B cell (primary cell): ENCODE results near the gene LPO. TPM values are rescaled to one million over a fixed set of nuclear protein-coding genes. Genes with fewer than 3 reads are reported as not detected.
A peak's percentile ranks its signal among the peaks of the same experiment; 100 is the strongest.

ENCODE experiments used
- ATAC-seq: fragments of 200-7000 bp; cut with Tn5 transposase; one replicate; pipeline ENCODE4 v1.10.0; 2021; ENCODE audit warnings: low read depth, mild to moderate bottlenecking, moderate number of reproducible peaks, moderate library complexity
- CTCF ChIA-PET: fragments of 350-600 bp; sonication (Branson Sonifier 250); formaldehyde crosslinking; loops from one replicate; lab custom pipeline; 2021; ENCODE audit warnings: antibody characterized with exemption, inconsistent platforms; lab: Charles Lee
- POLR2A ChIA-PET: fragments of 350-600 bp; sonication (Branson Sonifier 250); formaldehyde crosslinking; loops from one replicate; lab custom pipeline; 2021; ENCODE audit warnings: antibody characterized with exemption; lab: Charles Lee
- DNase-seq: peaks from one replicate; pipeline ENCODE4 v3.0.0; 2013
- H2AFZ ChIP-seq: 2 replicates; pipeline ENCODE4 v1.6.1; 2012; ENCODE audit warnings: mild to moderate bottlenecking, low read depth, low read length; ENCODE audit not compliant: insufficient read depth, poor library complexity, severe bottlenecking
- H3K27ac ChIP-seq, 2 donors: 1 replicate in 1 of 2; 2 replicates in 1 of 2; pipeline ENCODE4 v1.5.1; 2012 to 2013; ENCODE audit warnings: low read length in 2 of 2, mild to moderate bottlenecking in 2 of 2, moderate library complexity in 1 of 2
- H3K27me3 ChIP-seq, 4 experiments: fragments of 200-600 bp in 1 of 4; sonication (generic) in 1 of 4; replicated peaks in 1 of 4; 1 replicate in 2 of 4; 2 replicates in 2 of 4; pipeline versions ENCODE4 v1.6.1 to v1.7.0; 2013 to 2016; ENCODE audit warnings: low read length in 3 of 4, mild to moderate bottlenecking in 2 of 4, mixed read lengths in 1 of 4, moderate library complexity in 1 of 4; ENCODE audit not compliant: insufficient read depth in 4 of 4, control insufficient read depth in 3 of 4; ENCODE audit errors: control extremely low read depth in 1 of 4
- H3K36me3 ChIP-seq, 2 experiments: replicated peaks in 1 of 2; 1 replicate in 1 of 2; 2 replicates in 1 of 2; pipeline versions ENCODE4 v1.6.1 to v1.7.1; 2013; ENCODE audit warnings: low read length in 1 of 2; ENCODE audit not compliant: insufficient read depth in 2 of 2, control insufficient read depth in 1 of 2; ENCODE audit errors: control extremely low read depth in 1 of 2, extremely low read depth in 1 of 2
- H3K4me1 ChIP-seq, 2 donors: fragments of 200-600 bp in 1 of 2; sonication (generic) in 1 of 2; 1 replicate in 1 of 2; 2 replicates in 1 of 2; pipeline versions ENCODE4 v1.5.1 to v1.6.1; 2013 to 2017; ENCODE audit warnings: low read length in 2 of 2; ENCODE audit not compliant: control insufficient read depth in 2 of 2, insufficient read depth in 2 of 2
- H3K4me2 ChIP-seq: replicated peaks from 2 replicates; pipeline ENCODE3; 2012; ENCODE audit warnings: mild to moderate bottlenecking, low read depth, low read length; ENCODE audit not compliant: poor library complexity, severe bottlenecking
- H3K4me3 ChIP-seq, 5 experiments: fragments of 200-600 bp in 1 of 5; sonication (generic) in 1 of 5; 1 replicate in 3 of 5; 2 replicates in 2 of 5; pipeline versions ENCODE4 v1.5.1 to v1.7.0; 2011 to 2016; ENCODE audit warnings: low read length in 4 of 5, mild to moderate bottlenecking in 4 of 5, low read depth in 2 of 5, control low read depth in 1 of 5, moderate library complexity in 1 of 5; ENCODE audit not compliant: insufficient read depth in 1 of 5; ENCODE audit errors: control extremely low read depth in 1 of 5, extremely low read depth in 1 of 5
- H3K79me2 ChIP-seq: fragments of 200-600 bp; sonication (generic); one replicate; pipeline ENCODE4 v1.6.0; 2016; ENCODE audit warnings: low read length; ENCODE audit not compliant: control insufficient read depth, insufficient read depth
- H3K9ac ChIP-seq: fragments of 200-600 bp; sonication (generic); 2 replicates; pipeline ENCODE4 v1.6.1; 2017; ENCODE audit warnings: mild to moderate bottlenecking, low read length, moderate library complexity
- H3K9me3 ChIP-seq, 3 donors: one replicate each; pipeline versions ENCODE4 v1.6.1 to v1.7.1; 2013; ENCODE audit warnings: low read length in 2 of 3; ENCODE audit not compliant: control insufficient read depth in 2 of 3, insufficient read depth in 1 of 3; ENCODE audit errors: control extremely low read depth in 1 of 3
- H4K20me1 ChIP-seq: 2 replicates; pipeline ENCODE4 v1.6.0; 2012; ENCODE audit warnings: mild to moderate bottlenecking, low read length; ENCODE audit not compliant: insufficient read depth, control insufficient read depth, poor library complexity, severe bottlenecking
- H3K27ac Mint-ChIP-seq: one replicate; pipeline ENCODE4 v1.8.0; 2021; ENCODE audit warnings: mixed read lengths
- H3K27me3 Mint-ChIP-seq: one replicate; pipeline ENCODE4 v1.8.0; 2021; ENCODE audit warnings: mixed read lengths
- H3K4me1 Mint-ChIP-seq: one replicate; pipeline ENCODE4 v1.8.0; 2021; ENCODE audit warnings: mixed read lengths
- H3K4me3 Mint-ChIP-seq: one replicate; pipeline ENCODE4 v1.8.0; 2021; ENCODE audit warnings: mixed read lengths
- H3K9me3 Mint-ChIP-seq: one replicate; pipeline ENCODE4 v1.8.0; 2022; ENCODE audit warnings: mixed read lengths; ENCODE audit not compliant: insufficient read depth
- CTCF ChIP-seq: fragments of 200-600 bp; IDR thresholded peaks from one replicate; pipeline ENCODE4 v1.8.0; 2022; ENCODE audit warnings: antibody characterized with exemption, mild to moderate bottlenecking
- EZH2 ChIP-seq: IDR thresholded peaks from 2 replicates; pipeline ENCODE4 v1.6.1; 2012; ENCODE audit warnings: borderline replicate concordance, low read depth, mild to moderate bottlenecking, moderate library complexity, low read length; ENCODE audit not compliant: insufficient read depth, poor library complexity, severe bottlenecking
- WGBS: methylation state at CpG from one replicate; pipeline ENCODE4 v1.1.5; 2013; ENCODE audit warnings: missing lambda C conversion rate; ENCODE audit not compliant: insufficient coverage; 5-methylcytosine and 5-hydroxymethylcytosine counted together
- intact Hi-C: fragments of 100-400 bp; cut with micrococcal nuclease; formaldehyde crosslinking; loops from one replicate; pipeline ENCODE4 v1.10.0; 2022
- polyA plus RNA-seq: library from polyadenylated mRNA; depleted of rRNA; stranded (reverse); fragments of >200 nt; gene quantifications from 2 replicates; pipeline ENCODE4 v1.2.3, GENCODE V29; 2012
- total RNA-seq, 2 donors: library from RNA; stranded (reverse); fragments of 120-200 nt in 1 of 2; gene quantifications; 1 replicate in 1 of 2; 2 replicates in 1 of 2; pipeline versions ENCODE4 v1.2.3 to v1.2.4, GENCODE V29; 2013 to 2022

The LPO gene
- total and polyA plus RNA-seq, 2 donors (not counting 1 experiment from before 2014, with no cell fraction given): not detected

GRCh38 chr17:58215685-58216084, 22.7 kb upstream of the LPO start:
- H3K4me3 Mint-ChIP-seq: no peak overlapping the region
- peaks cover 0 to 3% of the 10 kb centered on the region in 2 experiments for H3K36me3 ChIP-seq
- peaks cover 30% of the 10 kb centered on the region for H3K4me1 Mint-ChIP-seq
- H3K27ac ChIP-seq: no peak overlapping the region
- H3K4me1 ChIP-seq: peaks cover 10 to 18% of the 10 kb centered on the region in 2 donors
- no peaks in the 10 kb centered on the region for H3K9me3 Mint-ChIP-seq
- no peak for ATAC-seq
- H4K20me1 ChIP-seq: no peaks in the 10 kb centered on the region
- no peak overlapping the region for H3K9ac ChIP-seq
- no peaks in the 10 kb centered on the region for H3K9me3 ChIP-seq
- no peaks in the 10 kb centered on the region for H3K27me3 Mint-ChIP-seq
- POLR2A ChIA-PET: no interaction called here
- TF ChIP-seq CTCF (no peak), EZH2 (no peak)
- H3K4me3 ChIP-seq: no peak overlapping the region
- no peaks in the 10 kb centered on the region for H3K27me3 ChIP-seq
- DNase-seq: no peak
- intact Hi-C loops: loop anchor here (10.0 kb wide), 1 partner anchor 361 kb away; the partner anchor contains the start of gene MRPS23
- no peaks in the 10 kb centered on the region for H3K79me2 ChIP-seq
- no peak overlapping the region for H3K27ac Mint-ChIP-seq
- CTCF ChIA-PET: interaction anchor here (0.9 to 6.3 kb wide), 4 partner anchors 13 to 35 kb away, joined by 3 to 58 read pairs (median 10); no protein-coding TSS in a partner anchor
- H2AFZ ChIP-seq: no peak overlapping the region
- no peak overlapping the region for H3K4me2 ChIP-seq

- Histone ChIP-seq H3K27me3 (no peaks in the 10 kb centered on the region), H3K9me3 (no peaks in the 10 kb centered on the region), H3K27ac (peak overlapping the region in 1 of 2 donors; percentile 60), H3K79me2 (no peaks in the 10 kb centered on the region), H3K36me3 (no peaks in the 10 kb centered on the region), H3K4me1 (peaks cover 10 to 19% of the 10 kb centered on the region in 2 donors), H3K4me2 (no peak overlapping the region), H3K9ac (no peak overlapping the region), H2AFZ (no peak overlapping the region), H3K4me3 (no peak overlapping the region), H4K20me1 (no peaks in the 10 kb centered on the region)
- TF ChIP-seq CTCF (no peak), EZH2 (no peak)
- Mint-ChIP-seq H3K4me3 (peak overlapping the region; percentile 26), H3K9me3 (no peaks in the 10 kb centered on the region), H3K27me3 (no peaks in the 10 kb centered on the region), H3K27ac (peak overlapping the region; percentile 76), H3K4me1 (peaks cover 34% of the 10 kb centered on the region)
- intact Hi-C loops: loop anchor here (10.0 kb wide), 1 partner anchor 363 kb away; the partner anchor contains the start of gene MRPS23
- no peak for ATAC-seq
- CTCF ChIA-PET: interaction anchor here (2.9 to 6.3 kb wide), 2 partner anchors 17 to 33 kb away, joined by 14 to 58 read pairs; no protein-coding TSS in a partner anchor
- 83% methylated on average over 3 of the region's 3 CpGs for WGBS
- peak; percentile 29 for DNase-seq
- POLR2A ChIA-PET: interaction anchor here (0.7 to 2.0 kb wide), 2 partner anchors 87 to 127 kb away, joined by 3 to 4 read pairs; no protein-coding TSS in a partner anchor
Measured at GRCh38 chr17:58217766-58218165, 20.6 kb upstream of the LPO start.
